Kidney (tissue), 14 donors: ENCODE data around the gene MTG1. TPM values are rescaled to one million over a fixed set of nuclear protein-coding genes. Genes with fewer than 3 reads are reported as not detected.

Source experiments
- DNase-seq, 5 donors: peaks; one replicate each; pipeline ENCODE4 v3.0.0-alpha.2; 2013 to 2020
- FAIRE-seq: peaks from 2 replicates; lab custom pipeline; 2012; peaks lifted over from hg19 to GRCh38; lab: Jason Lieb, UNC
- H3K27ac ChIP-seq, 2 donors: one replicate each; pipeline ENCODE4 v1.7.0; 2013; ENCODE audit warnings: low read depth in 2 of 2, low read length in 2 of 2, inconsistent platforms in 1 of 2
- H3K27me3 ChIP-seq: one replicate; pipeline ENCODE4 v1.7.1; 2013; ENCODE audit warnings: low read length, inconsistent platforms; ENCODE audit not compliant: control insufficient read depth, insufficient read depth
- H3K36me3 ChIP-seq, 3 donors: one replicate each; pipeline versions ENCODE4 v1.7.0 to v1.7.1; 2013; ENCODE audit warnings: low read length in 3 of 3, control low read depth in 1 of 3, inconsistent platforms in 1 of 3; ENCODE audit not compliant: insufficient read depth in 3 of 3, control insufficient read depth in 2 of 3
- H3K4me1 ChIP-seq, 3 donors: one replicate each; pipeline versions ENCODE4 v1.7.0 to v1.7.1; 2013; ENCODE audit warnings: low read length in 3 of 3, inconsistent platforms in 1 of 3, low read depth in 1 of 3; ENCODE audit not compliant: control insufficient read depth in 2 of 3, insufficient read depth in 2 of 3
- H3K4me3 ChIP-seq, 3 donors: one replicate each; pipeline versions ENCODE4 v1.7.0 to v1.8.1; 2013; ENCODE audit warnings: low read length in 3 of 3, control low read depth in 1 of 3, inconsistent platforms in 1 of 3
- H3K9ac ChIP-seq, 3 donors: one replicate each; pipeline versions ENCODE4 v1.7.0 to v1.7.1; 2013; ENCODE audit warnings: low read length in 3 of 3, control low read depth in 1 of 3, inconsistent platforms in 1 of 3
- H3K9me3 ChIP-seq, 3 donors: one replicate each; pipeline versions ENCODE4 v1.7.0 to v1.7.1; 2013; ENCODE audit warnings: low read length in 3 of 3, control low read depth in 1 of 3, inconsistent platforms in 1 of 3; ENCODE audit not compliant: control insufficient read depth in 2 of 3, insufficient read depth in 1 of 3
- intact Hi-C: fragments of 100-400 bp; cut with DNase I; formaldehyde crosslinking; loops from one replicate; pipeline ENCODE4 v1.11.1; 2022
- polyA plus RNA-seq: library from polyadenylated mRNA; stranded (reverse); fragments of 350-450 nt; fragmentation: Illumina TruSeq; extraction: RNeasy Lipid Tissue Mini Kit (QIAGEN cat#74804); gene quantifications from one replicate; pipeline ENCODE4 v1.2.3, GENCODE V29; 2014; ENCODE audit warnings: low read depth, low replicate concordance; ENCODE audit not compliant: insufficient read depth
- total RNA-seq: library from RNA; stranded (reverse); fragmentation: NEBNext Ultra II Directional; extraction: Animal tissue kit (Norgen Biotek cat#: 25700); gene quantifications from one replicate; pipeline ENCODE4 v1.2.1, GENCODE V29; 2021
- TF ChIP-seq, protein P1 (sequence below): IDR thresholded peaks from 3 replicates; pipeline ENCODE4 v1.5.1; 2012; ENCODE audit warnings: mild to moderate bottlenecking, moderate library complexity, borderline replicate concordance; ENCODE audit not compliant: insufficient read depth; ENCODE audit errors: extremely low read depth
- donor health status: control.
- donor health status: control.
- donor health status: control.
- donor health status: control.
- donor health status: control.
- donor health status: DM: yes; HTN: yes; CAD: no.
- donor health status: Normal renal cell carcinoma (clear cell type).

MTG1 gene
- total and polyA plus RNA-seq, 2 donors from 2014 or later = 51.1 to 68.5 TPM

DNA sequence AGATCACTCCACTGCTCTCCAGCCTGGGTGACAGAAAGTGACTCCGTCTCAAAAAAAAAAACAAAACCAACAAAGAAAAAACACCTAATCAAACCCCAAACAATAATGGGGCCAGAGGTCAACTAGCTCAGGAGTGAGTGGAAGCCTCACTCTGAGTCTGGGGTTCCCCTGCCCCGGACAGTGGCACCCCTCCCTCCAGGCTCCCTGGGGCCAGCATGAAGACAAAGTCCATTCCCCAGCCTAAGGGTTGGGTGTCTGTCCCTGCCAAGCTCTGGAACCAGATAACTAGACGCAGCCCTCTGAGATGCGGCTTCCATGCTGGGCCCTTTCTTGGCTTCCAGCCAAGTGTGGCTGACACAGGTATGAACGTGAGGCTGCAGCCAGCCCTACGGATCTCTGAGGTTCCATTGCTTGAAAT is 34.4 kb upstream of the MTG1 start:
- no peak overlapping the region for H3K4me3 ChIP-seq
- TF ChIP-seq, protein P1, sequence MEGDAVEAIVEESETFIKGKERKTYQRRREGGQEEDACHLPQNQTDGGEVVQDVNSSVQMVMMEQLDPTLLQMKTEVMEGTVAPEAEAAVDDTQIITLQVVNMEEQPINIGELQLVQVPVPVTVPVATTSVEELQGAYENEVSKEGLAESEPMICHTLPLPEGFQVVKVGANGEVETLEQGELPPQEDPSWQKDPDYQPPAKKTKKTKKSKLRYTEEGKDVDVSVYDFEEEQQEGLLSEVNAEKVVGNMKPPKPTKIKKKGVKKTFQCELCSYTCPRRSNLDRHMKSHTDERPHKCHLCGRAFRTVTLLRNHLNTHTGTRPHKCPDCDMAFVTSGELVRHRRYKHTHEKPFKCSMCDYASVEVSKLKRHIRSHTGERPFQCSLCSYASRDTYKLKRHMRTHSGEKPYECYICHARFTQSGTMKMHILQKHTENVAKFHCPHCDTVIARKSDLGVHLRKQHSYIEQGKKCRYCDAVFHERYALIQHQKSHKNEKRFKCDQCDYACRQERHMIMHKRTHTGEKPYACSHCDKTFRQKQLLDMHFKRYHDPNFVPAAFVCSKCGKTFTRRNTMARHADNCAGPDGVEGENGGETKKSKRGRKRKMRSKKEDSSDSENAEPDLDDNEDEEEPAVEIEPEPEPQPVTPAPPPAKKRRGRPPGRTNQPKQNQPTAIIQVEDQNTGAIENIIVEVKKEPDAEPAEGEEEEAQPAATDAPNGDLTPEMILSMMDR = no peak
- no peak for FAIRE-seq
- no peaks in the 10 kb centered on the region for H3K9me3 ChIP-seq
- no peaks in the 10 kb centered on the region for H3K27me3 ChIP-seq
- H3K36me3 ChIP-seq = peaks cover 0 to 13% (median 7%) of the 10 kb centered on the region in 3 donors
- no peak overlapping the region for H3K27ac ChIP-seq
- peaks cover 0 to 11% (median 0%) of the 10 kb centered on the region in 3 donors for H3K4me1 ChIP-seq
- DNase-seq = peak in 2 of 5 donors; percentile 33 to 73
- intact Hi-C loops = no loop called here
- H3K9ac ChIP-seq = no peak overlapping the region

DNA sequence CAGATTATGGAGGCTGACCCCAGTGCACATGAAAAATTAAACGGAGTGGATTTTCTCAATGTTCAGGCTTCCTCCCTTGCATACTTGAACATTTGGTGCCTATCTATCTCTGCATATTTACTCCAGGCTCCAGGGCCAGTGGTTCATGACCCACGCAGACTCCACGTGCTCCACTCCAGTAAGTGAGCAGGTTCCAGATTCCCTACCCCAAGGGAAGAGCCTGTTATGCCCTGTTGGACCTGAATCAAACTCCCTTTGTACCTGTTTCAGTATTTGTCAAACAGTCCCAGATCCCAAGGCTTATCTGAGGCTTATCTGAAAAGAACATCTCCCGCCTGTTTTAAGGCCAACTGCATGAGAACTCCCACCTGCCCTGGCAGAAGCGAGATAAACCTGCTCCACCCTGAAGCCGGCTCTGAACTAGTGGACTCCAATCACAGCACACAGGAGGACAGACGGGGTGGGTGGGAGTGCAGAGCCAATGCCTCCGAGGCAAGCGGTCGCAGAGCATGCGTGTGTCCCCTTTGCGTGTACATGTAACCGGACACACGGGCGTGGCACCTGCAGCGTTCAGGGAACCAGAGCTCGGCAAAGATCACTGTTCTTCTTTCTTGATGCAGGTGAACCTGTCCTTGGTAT is 33.9 kb upstream of the MTG1 start:
- Histone ChIP-seq H3K27ac (no peak overlapping the region), H3K4me3 (no peak overlapping the region), H3K9me3 (no peaks in the 10 kb centered on the region), H3K9ac (no peak overlapping the region), H3K36me3 (peaks cover 0 to 18% (median 9%) of the 10 kb centered on the region in 3 donors), H3K27me3 (no peaks in the 10 kb centered on the region), H3K4me1 (peaks cover 0 to 11% (median 0%) of the 10 kb centered on the region in 3 donors)
- FAIRE-seq = no peak
- DNase-seq = no peak
- intact Hi-C loops = no loop called here
- TF ChIP-seq, protein P1 = no peak

DNA sequence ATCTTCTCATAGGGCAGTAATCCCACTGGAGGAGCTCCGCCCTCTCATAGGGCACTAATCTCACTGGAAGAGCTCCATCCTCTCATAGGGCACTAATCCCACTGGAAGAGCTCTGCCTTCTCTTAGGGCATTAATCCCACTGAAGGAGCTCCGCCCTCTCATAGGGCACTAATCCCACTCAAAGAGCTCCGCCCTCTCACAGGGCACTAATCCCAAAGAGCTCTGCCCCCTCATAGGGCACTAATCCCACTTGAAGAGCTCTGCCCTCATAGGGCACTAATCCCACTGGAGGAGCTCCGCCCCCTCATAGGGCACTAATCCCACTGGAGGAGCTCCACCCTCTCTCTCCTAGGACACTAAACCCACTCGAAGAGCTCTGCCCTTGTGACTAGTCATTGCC is 32.7 kb upstream of the MTG1 start:
- peak in 1 of 5 donors; percentile 36 for DNase-seq
- no peaks in the 10 kb centered on the region for H3K27me3 ChIP-seq
- H3K9ac ChIP-seq = no peak overlapping the region
- no peak overlapping the region for H3K27ac ChIP-seq
- intact Hi-C loops = no loop called here
- TF ChIP-seq, protein P1 = no peak
- FAIRE-seq = no peak
- no peak overlapping the region for H3K4me3 ChIP-seq
- peaks cover 0 to 11% (median 0%) of the 10 kb centered on the region in 3 donors for H3K4me1 ChIP-seq
- H3K36me3 ChIP-seq = peaks cover 2 to 29% (median 17%) of the 10 kb centered on the region in 3 donors
- H3K9me3 ChIP-seq = no peaks in the 10 kb centered on the region
